GM19099 (cell line): ENCODE measurements around the gene COG5.

Experiments
- POLR2A ChIP-seq: IDR thresholded peaks from 3 replicates; pipeline ENCODE4 v1.6.1; 2011; ENCODE audit warnings: low read depth; ENCODE audit not compliant: insufficient read length; ENCODE audit errors: extremely low read depth

COG5 gene

GRCh38 chr7:107233981-107234380 is 329.7 kb downstream of the COG5 start:
- no peak for TF ChIP-seq POLR2A

DNA sequence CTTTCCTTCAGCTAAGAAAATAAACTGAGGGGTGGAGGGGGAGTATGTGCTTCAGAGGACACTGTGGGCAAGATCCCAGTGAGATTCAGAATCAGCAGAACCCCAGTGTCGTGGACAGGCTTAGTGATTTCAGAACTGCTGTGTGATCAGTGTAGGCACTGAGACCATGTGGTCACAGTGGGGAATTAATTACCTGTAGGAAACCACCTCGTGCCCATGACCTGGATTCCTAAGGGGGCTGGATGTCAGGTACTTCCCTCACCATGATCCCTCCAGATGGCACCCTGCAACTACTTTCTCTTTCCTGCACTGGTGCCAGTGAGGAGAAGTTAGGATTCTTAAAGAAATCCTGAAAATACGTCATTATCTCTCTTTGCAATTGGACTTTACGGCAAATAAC is 330.5 kb downstream of the COG5 start:
- no peak for TF ChIP-seq POLR2A

DNA sequence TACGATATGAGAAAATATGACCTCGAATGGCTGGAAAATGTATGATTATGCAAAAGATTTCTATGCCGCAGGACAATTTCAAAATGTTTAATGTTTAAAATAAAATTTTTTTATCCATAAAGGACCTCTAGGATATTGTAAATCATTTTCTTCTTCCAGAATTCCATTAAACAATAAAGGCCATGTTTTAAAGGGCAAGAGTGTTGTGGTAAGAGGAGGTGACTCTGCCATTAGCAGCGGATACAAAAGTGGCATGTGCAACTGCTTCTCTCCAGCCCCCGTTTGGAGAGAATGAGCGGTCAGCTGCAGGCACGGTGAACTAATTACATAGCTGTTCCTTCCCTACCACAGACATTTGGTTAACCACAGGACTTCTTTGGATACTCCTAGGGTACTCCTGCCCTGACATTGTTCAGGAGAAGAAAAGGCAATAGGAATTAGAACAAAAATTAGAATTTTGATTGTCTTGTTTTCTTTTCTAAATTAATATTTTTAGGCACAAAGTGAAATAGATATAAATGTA is 331.1 kb downstream of the COG5 start:
- TF ChIP-seq POLR2A = no peak

DNA sequence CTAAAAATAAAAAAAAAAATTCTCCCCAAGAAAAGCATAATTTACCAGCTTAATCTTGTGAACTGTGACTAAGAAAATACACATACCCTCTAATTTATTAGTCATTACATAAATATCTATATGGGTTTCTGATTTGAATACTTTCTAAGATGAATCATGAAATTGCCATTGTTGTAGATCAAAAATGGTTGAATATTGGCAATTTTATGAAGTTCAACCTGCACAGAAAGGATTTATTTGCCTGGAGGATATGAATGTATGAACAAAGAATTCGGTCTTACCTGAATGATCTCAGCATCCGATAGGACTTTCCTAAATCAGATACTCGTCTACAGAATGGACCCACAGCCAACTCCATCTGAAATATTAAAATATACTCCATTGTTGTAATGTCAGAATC is 333.4 kb downstream of the COG5 start:
- no peak for TF ChIP-seq POLR2A

DNA sequence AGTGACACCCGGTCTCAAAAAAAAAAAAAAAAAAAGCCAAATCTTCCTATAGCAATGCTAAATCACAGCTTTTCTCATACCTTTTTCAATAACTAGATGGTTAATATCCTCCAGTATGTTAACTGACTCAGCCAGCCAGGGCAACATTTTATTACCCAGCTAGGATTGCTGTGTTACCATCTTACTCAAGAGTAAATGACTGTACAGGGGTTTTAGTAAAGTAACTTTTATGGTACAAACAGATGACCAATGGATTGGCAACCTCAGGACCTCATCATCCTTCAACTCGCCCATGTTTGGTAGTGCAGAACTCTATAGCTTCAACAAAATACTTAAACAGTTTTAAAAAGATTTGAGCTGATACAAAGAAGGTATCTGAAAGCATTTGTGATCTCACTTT is 335.4 kb downstream of the COG5 start:
- TF ChIP-seq POLR2A = no peak

DNA sequence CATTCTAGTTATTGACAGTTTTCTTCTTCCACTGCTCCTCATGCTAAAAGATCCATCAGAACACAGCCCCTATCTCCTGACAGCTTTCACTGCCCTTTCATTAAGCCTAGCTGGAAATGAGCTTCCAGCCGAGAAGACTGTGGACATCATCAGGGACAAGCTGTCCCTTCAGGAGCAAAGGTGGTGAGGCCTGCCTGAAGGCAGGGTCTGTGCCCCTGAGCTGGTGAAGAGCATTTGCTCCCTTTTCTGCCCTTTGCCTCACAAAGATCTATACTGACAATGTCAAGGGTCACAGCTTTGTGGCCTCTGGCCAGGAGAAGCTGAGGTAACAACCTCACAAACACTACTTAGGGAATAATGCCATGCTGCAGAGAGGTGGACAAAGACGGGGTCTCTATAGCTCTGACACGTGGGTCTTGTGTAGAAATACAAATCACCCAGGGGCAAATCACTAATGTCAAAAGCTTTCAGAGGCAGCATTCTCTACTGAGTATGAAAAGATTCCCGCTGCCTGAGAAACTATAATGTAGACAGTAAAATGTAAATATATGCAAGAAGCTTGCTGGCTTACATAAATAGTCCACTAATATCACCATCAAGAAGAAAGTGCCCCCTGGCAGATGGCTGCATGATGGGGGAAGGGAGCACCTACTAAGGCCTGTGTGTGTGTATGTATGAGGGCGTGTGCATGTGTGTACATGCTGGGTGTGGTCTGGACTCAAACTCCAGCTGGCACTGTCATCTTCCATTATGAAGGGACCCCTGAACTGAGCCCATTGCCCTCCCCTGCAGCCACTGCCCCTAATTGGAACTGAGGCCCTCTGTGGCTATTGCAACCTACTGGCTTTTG is 339.1 kb downstream of the COG5 start:
- no peak for TF ChIP-seq POLR2A

GRCh38 chr7:107220356-107220755 is 343.4 kb downstream of the COG5 start:
- TF ChIP-seq POLR2A = no peak

DNA sequence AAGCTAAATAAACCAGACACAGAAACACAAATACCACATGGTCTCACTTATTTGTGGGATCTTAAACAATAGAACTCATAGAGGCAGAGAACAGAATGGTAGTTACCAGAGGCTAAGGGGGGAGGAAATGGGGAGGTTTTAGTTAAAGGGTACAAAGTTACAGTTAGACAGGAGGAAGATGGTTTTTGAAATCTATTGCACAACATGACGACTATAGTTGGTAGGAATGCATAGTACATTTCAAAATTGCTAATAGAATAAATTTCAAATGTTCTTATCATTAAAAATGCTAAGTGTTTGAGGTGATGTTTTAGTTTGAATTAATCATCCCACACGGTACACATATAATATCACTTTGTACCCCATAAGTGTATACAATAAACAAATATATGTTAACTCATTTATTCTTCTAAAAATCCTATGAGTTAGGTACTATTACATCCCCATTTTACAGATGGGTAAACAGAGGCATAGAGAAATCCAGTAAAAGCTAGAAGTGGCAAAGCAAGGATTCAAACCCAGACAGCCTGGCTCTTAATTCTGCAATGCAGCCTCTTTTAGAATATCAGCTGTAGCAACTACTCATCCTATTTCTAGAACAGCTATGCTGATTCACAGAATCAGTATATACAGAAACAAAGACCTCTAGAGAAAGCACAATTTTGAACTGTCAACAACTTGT is 344.0 kb downstream of the COG5 start:
- TF ChIP-seq POLR2A = no peak

DNA sequence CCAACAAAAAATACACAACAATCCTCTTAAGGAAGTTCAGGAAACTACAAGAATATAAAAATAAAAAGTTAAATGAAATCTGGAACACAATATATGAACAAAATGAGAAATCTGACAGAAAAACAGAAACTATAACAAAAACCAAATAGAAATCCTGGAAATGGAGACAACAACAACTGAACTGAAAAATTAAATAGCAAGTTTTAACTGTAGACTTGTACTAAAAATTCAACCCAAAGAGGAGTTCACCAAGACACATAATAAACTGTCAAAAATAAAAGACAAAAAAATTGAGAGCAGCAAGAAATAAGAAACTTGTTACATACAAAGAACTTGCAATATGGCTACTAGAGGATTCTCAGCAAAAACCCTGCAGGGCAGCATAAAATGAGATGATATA is 349.8 kb downstream of the COG5 start:
- no peak for TF ChIP-seq POLR2A

- TF ChIP-seq POLR2A = no peak
These were observed 350.4 kb downstream of the COG5 start for GRCh38 chr7:107213193-107213788.

- TF ChIP-seq POLR2A = no peak
These were observed 351.0 kb downstream of the COG5 start for GRCh38 chr7:107212725-107213124.

- no peak for TF ChIP-seq POLR2A
These were observed 353.3 kb downstream of the COG5 start for GRCh38 chr7:107210400-107210799.

DNA sequence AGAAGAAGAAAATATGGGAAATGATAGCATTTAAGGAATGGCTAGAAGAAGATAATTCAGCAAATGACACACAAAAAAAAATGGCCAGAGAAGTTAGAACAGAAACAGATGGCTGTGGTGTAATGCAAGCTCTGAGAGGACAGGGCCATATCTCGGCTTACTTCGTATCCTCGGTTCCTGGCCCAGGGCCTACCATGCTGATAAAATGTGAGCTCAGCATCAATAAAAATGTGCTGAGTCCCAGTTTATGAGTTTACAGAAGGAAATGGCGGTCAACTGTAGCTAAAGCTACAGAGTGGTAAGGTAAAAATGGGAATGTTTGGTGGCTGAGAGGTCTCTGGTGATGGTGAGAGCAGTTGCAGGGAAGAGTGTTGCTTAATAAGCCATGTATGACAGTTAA is 354.2 kb downstream of the COG5 start:
- no peak for TF ChIP-seq POLR2A

DNA sequence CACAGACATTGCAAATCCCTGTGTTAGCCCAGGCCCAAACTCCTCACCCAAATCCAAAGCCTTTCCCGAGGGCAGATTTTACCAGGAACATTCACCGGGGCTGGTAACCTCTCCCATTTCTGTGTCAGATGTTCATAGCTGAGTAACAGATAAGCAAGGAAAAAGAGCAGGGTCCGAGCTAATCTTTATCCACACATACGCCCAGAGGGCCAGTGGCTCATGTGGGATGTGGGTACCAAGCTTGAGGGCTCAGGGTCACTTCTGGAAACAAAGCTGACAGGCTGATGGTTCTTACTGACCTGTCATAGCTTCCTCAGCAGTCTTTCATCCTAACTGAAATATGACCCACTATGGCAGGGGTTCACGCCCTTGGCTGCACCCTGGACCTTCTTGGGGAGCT is 355.2 kb downstream of the COG5 start:
- TF ChIP-seq POLR2A = no peak

- TF ChIP-seq POLR2A = no peak
These were observed 355.6 kb downstream of the COG5 start for GRCh38 chr7:107208024-107208521.
